Middle frontal gyrus (tissue), 1 donor: Measurements from ENCODE around the gene RREB1.

Experiments used
- DNase-seq: peaks from one replicate; pipeline ENCODE4 v3.0.0-alpha.2; 2015; ENCODE audit warnings: low spot score; ENCODE audit errors: extremely low spot score

RREB1 gene

GRCh38 chr6:7121700-7122241 is 14.0 kb downstream of the RREB1 start:
- no peak for DNase-seq

GRCh38 chr6:7122684-7123083 is 14.9 kb downstream of the RREB1 start:
- DNase-seq, result no peak

- no peak for DNase-seq
Observed at GRCh38 chr6:7124114-7124513, 16.4 kb downstream of the RREB1 start.

- no peak for DNase-seq
Observed at GRCh38 chr6:7124636-7125035, 16.9 kb downstream of the RREB1 start.

GRCh38 chr6:7125290-7125689 is 17.5 kb downstream of the RREB1 start:
- DNase-seq, result no peak

- no peak for DNase-seq
Observed at GRCh38 chr6:7126754-7127153, 19.0 kb downstream of the RREB1 start.

- DNase-seq, result no peak
Observed at GRCh38 chr6:7127680-7128079, 19.9 kb downstream of the RREB1 start.

GRCh38 chr6:7129360-7129759 is 21.6 kb downstream of the RREB1 start:
- no peak for DNase-seq

GRCh38 chr6:7129784-7130569 is 22.2 kb downstream of the RREB1 start:
- no peak for DNase-seq

- no peak for DNase-seq
Observed at GRCh38 chr6:7131390-7131789, 23.6 kb downstream of the RREB1 start.

GRCh38 chr6:7132398-7133035 is 24.8 kb downstream of the RREB1 start:
- DNase-seq, result no peak

- DNase-seq, result no peak
Observed at GRCh38 chr6:7134999-7135745, 27.4 kb downstream of the RREB1 start.

GRCh38 chr6:7135755-7136154 is 28.0 kb downstream of the RREB1 start:
- DNase-seq, result no peak

GRCh38 chr6:7136859-7137334 is 29.1 kb downstream of the RREB1 start:
- DNase-seq, result no peak

GRCh38 chr6:7137335-7138045 is 29.7 kb downstream of the RREB1 start:
- DNase-seq, result no peak

- DNase-seq, result no peak
Observed at GRCh38 chr6:7138046-7138531, 30.3 kb downstream of the RREB1 start.

- no peak for DNase-seq
Observed at GRCh38 chr6:7138921-7139358, 31.2 kb downstream of the RREB1 start.

GRCh38 chr6:7139835-7140470 is 32.2 kb downstream of the RREB1 start:
- DNase-seq, result no peak

GRCh38 chr6:7140631-7141378 is 33.0 kb downstream of the RREB1 start:
- DNase-seq, result peak; percentile 58
